PFSK-1 (cell line): Measurements from ENCODE around the gene BABAM2.

ENCODE experiments used
- POLR2AphosphoS5 ChIP-seq: IDR thresholded peaks from 2 replicates; pipeline ENCODE4 v1.6.1; 2012; ENCODE audit warnings: low read depth, mild to moderate bottlenecking, control low read depth, low read length, moderate library complexity
- TAF1 ChIP-seq: IDR thresholded peaks from 2 replicates; pipeline ENCODE4 v1.6.1; 2012; ENCODE audit warnings: low read length, control low read depth, borderline replicate concordance; ENCODE audit not compliant: insufficient read depth

- TF ChIP-seq TAF1 = no peak
- TF ChIP-seq POLR2AphosphoS5 = no peak
Observed at GRCh38 chr2:27875089-27875881, 15.2 kb upstream of the BABAM2 start.
